ENCODE measurements around the gene FTH1. TPM values are rescaled to one million over a fixed set of nuclear protein-coding genes. Genes with fewer than 3 reads are reported as not detected.
A peak's percentile ranks its signal among the peaks of the same experiment; 100 is the strongest.

The FTH1 gene
- total RNA-seq, 1 donor = 1,813 TPM

GRCh38 chr11:61969391-61969758, 1.9 kb upstream of the FTH1 start:
- DNase-seq (ENCODE audit: low read depth) = peak; percentile 17
- TF ChIP-seq CTCF (IDR thresholded peaks at IDR 0.05; ENCODE audit: insufficient read depth, low read length) = no peak
- no peak overlapping the region for H3K4me3 ChIP-seq (ENCODE audit: low read depth, low read length)

GRCh38 chr11:61968758-61969390, 1.4 kb upstream of the FTH1 start:
- H3K4me3 ChIP-seq (ENCODE audit: low read depth, low read length) = peak overlapping the region; percentile 80
- DNase-seq (ENCODE audit: low read depth) = no peak
- TF ChIP-seq CTCF (IDR thresholded peaks at IDR 0.05; ENCODE audit: insufficient read depth, low read length) = no peak

- H3K4me3 ChIP-seq (ENCODE audit: low read depth, low read length) = peak overlapping the region; percentile 80
- DNase-seq (ENCODE audit: low read depth) = peak; percentile 26
- no peak for TF ChIP-seq CTCF (IDR thresholded peaks at IDR 0.05; ENCODE audit: insufficient read depth, low read length)
These were observed 707 bp upstream of the FTH1 start for GRCh38 chr11:61967924-61968757.

GRCh38 chr11:61966734-61967115, 709 bp downstream of the FTH1 start:
- peak overlapping the region; percentile 100 for H3K4me3 ChIP-seq (ENCODE audit: low read depth, low read length)
- TF ChIP-seq CTCF (IDR thresholded peaks at IDR 0.05; ENCODE audit: insufficient read depth, low read length) = no peak
- DNase-seq (ENCODE audit: low read depth) = peak; percentile 55

GRCh38 chr11:61964666-61965271, 2.7 kb downstream of the FTH1 start:
- H3K4me3 ChIP-seq (ENCODE audit: low read depth, low read length) = peak overlapping the region; percentile 100
- DNase-seq (ENCODE audit: low read depth) = peak; percentile 25

- H3K4me3 ChIP-seq (ENCODE audit: low read depth, low read length) = peak overlapping the region; percentile 100
- DNase-seq (ENCODE audit: low read depth) = no peak
- TF ChIP-seq CTCF (IDR thresholded peaks at IDR 0.05; ENCODE audit: insufficient read depth, low read length) = no peak
These were observed 3.3 kb downstream of the FTH1 start for GRCh38 chr11:61964058-61964665.

Measured in fibroblast of the aortic adventitia (primary cell).